ENCODE measurements around the gene HNRNPDL. TPM values are rescaled to one million over a fixed set of nuclear protein-coding genes. Genes with fewer than 3 reads are reported as not detected.
"Not testable (repeated sequence)": the region's sequence is repeated elsewhere in the genome, so short reads cannot be mapped to it uniquely, and the experiment has no call there.

The HNRNPDL gene
- 100 to 1,000 TPM; 331 TPM for total RNA-seq

- H3K4me3 Mint-ChIP-seq: peak within 1 kb of the TSS; percentile 99
- ChIA-PET POLR2A (interaction anchor here (1.2 to 4.0 kb wide), 11 partner anchors 11 to 70 kb away, joined by 3 to 120 read pairs (median 6); partner anchors contain the start of gene HNRNPD), CTCF (interaction anchor here (0.6 to 2.7 kb wide), 8 partner anchors 9 to 1915 kb away, joined by 3 to 12 read pairs (median 5); partner anchors contain the start of gene COPS4)
- no peaks in the 10 kb centered on the region for H3K9me3 Mint-ChIP-seq (ENCODE audit: insufficient read depth)
- peak; percentile 97 for DNase-seq
- no peaks in the 10 kb centered on the region for H3K27me3 Mint-ChIP-seq (ENCODE audit: low read depth)
- H3K4me1 Mint-ChIP-seq (ENCODE audit: low read depth): peaks cover 51% of the 10 kb centered on the region
- ATAC-seq: peak; percentile 78
- peak within 1 kb of the TSS; percentile 99 for H3K27ac Mint-ChIP-seq
- H3K36me3 Mint-ChIP-seq (ENCODE audit: low read depth): peaks cover 71% of the 10 kb centered on the region
Measured at GRCh38 chr4:82430193-82430963, at the start of gene HNRNPDL, which contains the start of gene ENOPH1. TSS of gene HNRNPDL (minus strand) at chr4:82430462. CDS start at chr4:82429690, 772 bp downstream. TSS of gene ENOPH1 (plus strand) at chr4:82430590. CDS start at chr4:82430830, 240 bp downstream.

GRCh38 chr4:82479562-82479961 lies 49.3 kb upstream of the HNRNPDL start:
- H3K27ac Mint-ChIP-seq: no peak overlapping the region

GRCh38 chr4:82477469-82477868 lies 47.2 kb upstream of the HNRNPDL start:
- H3K27me3 Mint-ChIP-seq (ENCODE audit: low read depth); H3K27ac Mint-ChIP-seq; CTCF ChIA-PET; POLR2A ChIA-PET; DNase-seq; ATAC-seq; H3K9me3 Mint-ChIP-seq (ENCODE audit: insufficient read depth); H3K4me1 Mint-ChIP-seq (ENCODE audit: low read depth); H3K4me3 Mint-ChIP-seq: not testable (repeated sequence)
- peaks cover 13% of the 10 kb centered on the region for H3K36me3 Mint-ChIP-seq (ENCODE audit: low read depth)

More at GRCh38 chr4:82479562-82479961, 49.3 kb upstream of the HNRNPDL start:
- H3K9me3 Mint-ChIP-seq (ENCODE audit: insufficient read depth): no peaks in the 10 kb centered on the region
- H3K4me3 Mint-ChIP-seq: no peak overlapping the region
- POLR2A ChIA-PET: no interaction called here
- no peaks in the 10 kb centered on the region for H3K4me1 Mint-ChIP-seq (ENCODE audit: low read depth)
- ATAC-seq (no peak), DNase-seq (no peak)
- peaks cover 4% of the 10 kb centered on the region for H3K36me3 Mint-ChIP-seq (ENCODE audit: low read depth)
- H3K27me3 Mint-ChIP-seq (ENCODE audit: low read depth): no peaks in the 10 kb centered on the region
- CTCF ChIA-PET: interaction anchor here (1.0 to 1.6 kb wide), 2 partner anchors 17 to 259 kb away, joined by 3 to 4 read pairs; no protein-coding TSS in a partner anchor

GRCh38 chr4:82475931-82476330 lies 45.7 kb upstream of the HNRNPDL start:
- H3K9me3 Mint-ChIP-seq (ENCODE audit: insufficient read depth); DNase-seq; H3K27me3 Mint-ChIP-seq (ENCODE audit: low read depth); H3K4me1 Mint-ChIP-seq (ENCODE audit: low read depth); H3K4me3 Mint-ChIP-seq; CTCF ChIA-PET; H3K27ac Mint-ChIP-seq; ATAC-seq: not testable (repeated sequence)
- H3K36me3 Mint-ChIP-seq (ENCODE audit: low read depth): peaks cover 12% of the 10 kb centered on the region
- POLR2A ChIA-PET: interaction anchor here (1.0 kb wide), 1 partner anchor 47 kb away, joined by 3 read pairs; no protein-coding TSS in a partner anchor

- Mint-ChIP-seq H3K27ac (no peak overlapping the region), H3K4me3 (no peak overlapping the region), H3K4me1 (ENCODE audit: low read depth) (no peaks in the 10 kb centered on the region), H3K9me3 (ENCODE audit: insufficient read depth) (no peaks in the 10 kb centered on the region), H3K27me3 (ENCODE audit: low read depth) (no peaks in the 10 kb centered on the region), H3K36me3 (ENCODE audit: low read depth) (peaks cover 9% of the 10 kb centered on the region)
- no peak for DNase-seq
- ATAC-seq: no peak
- ChIA-PET POLR2A (no interaction called here), CTCF (no interaction called here)
Measured at GRCh38 chr4:82473621-82474164, 43.4 kb upstream of the HNRNPDL start.

GRCh38 chr4:82473080-82473479 lies 42.8 kb upstream of the HNRNPDL start:
- POLR2A ChIA-PET; H3K27me3 Mint-ChIP-seq (ENCODE audit: low read depth); H3K4me3 Mint-ChIP-seq; H3K9me3 Mint-ChIP-seq (ENCODE audit: insufficient read depth); CTCF ChIA-PET; ATAC-seq; H3K4me1 Mint-ChIP-seq (ENCODE audit: low read depth); H3K27ac Mint-ChIP-seq; DNase-seq: not testable (repeated sequence)
- H3K36me3 Mint-ChIP-seq (ENCODE audit: low read depth): peaks cover 11% of the 10 kb centered on the region

GRCh38 chr4:82469791-82470345 lies 39.6 kb upstream of the HNRNPDL start:
- ATAC-seq: peak; percentile 36
- POLR2A ChIA-PET: no interaction called here
- no peaks in the 10 kb centered on the region for H3K4me1 Mint-ChIP-seq (ENCODE audit: low read depth)
- H3K4me3 Mint-ChIP-seq: no peak overlapping the region
- DNase-seq: no peak
- CTCF ChIA-PET: no interaction called here
- H3K27ac Mint-ChIP-seq: no peak overlapping the region
- H3K36me3 Mint-ChIP-seq (ENCODE audit: low read depth): peaks cover 15% of the 10 kb centered on the region
- no peaks in the 10 kb centered on the region for H3K27me3 Mint-ChIP-seq (ENCODE audit: low read depth)
- H3K9me3 Mint-ChIP-seq (ENCODE audit: insufficient read depth): no peaks in the 10 kb centered on the region

GRCh38 chr4:82467471-82467870 lies 37.2 kb upstream of the HNRNPDL start:
- Mint-ChIP-seq H3K9me3 (ENCODE audit: insufficient read depth) (no peaks in the 10 kb centered on the region), H3K27ac (no peak overlapping the region), H3K4me1 (ENCODE audit: low read depth) (no peaks in the 10 kb centered on the region), H3K4me3 (no peak overlapping the region), H3K36me3 (ENCODE audit: low read depth) (peaks cover 19% of the 10 kb centered on the region), H3K27me3 (ENCODE audit: low read depth) (no peaks in the 10 kb centered on the region)
- CTCF ChIA-PET: no interaction called here
- no peak for DNase-seq
- POLR2A ChIA-PET: no interaction called here
- ATAC-seq: no peak

GRCh38 chr4:82463221-82463620 lies 33.0 kb upstream of the HNRNPDL start:
- no peak overlapping the region for H3K4me3 Mint-ChIP-seq
- CTCF ChIA-PET: interaction anchor here (1.9 kb wide), 1 partner anchor 271 kb away, joined by 5 read pairs; no protein-coding TSS in a partner anchor
- H3K27me3 Mint-ChIP-seq (ENCODE audit: low read depth): no peaks in the 10 kb centered on the region
- DNase-seq: no peak
- no peak for ATAC-seq
- H3K27ac Mint-ChIP-seq: no peak overlapping the region
- POLR2A ChIA-PET: no interaction called here
- peaks cover 43% of the 10 kb centered on the region for H3K36me3 Mint-ChIP-seq (ENCODE audit: low read depth)
- no peaks in the 10 kb centered on the region for H3K9me3 Mint-ChIP-seq (ENCODE audit: insufficient read depth)
- no peaks in the 10 kb centered on the region for H3K4me1 Mint-ChIP-seq (ENCODE audit: low read depth)

GRCh38 chr4:82462415-82462831 lies 32.2 kb upstream of the HNRNPDL start:
- Mint-ChIP-seq H3K27ac (no peak overlapping the region), H3K27me3 (ENCODE audit: low read depth) (no peaks in the 10 kb centered on the region), H3K36me3 (ENCODE audit: low read depth) (peaks cover 49% of the 10 kb centered on the region), H3K4me3 (no peak overlapping the region), H3K9me3 (ENCODE audit: insufficient read depth) (no peaks in the 10 kb centered on the region), H3K4me1 (ENCODE audit: low read depth) (no peaks in the 10 kb centered on the region)
- POLR2A ChIA-PET: interaction anchor here (0.5 to 0.8 kb wide), 2 partner anchors 276 to 430 kb away, joined by 3 read pairs; no protein-coding TSS in a partner anchor
- ATAC-seq: peak; percentile 94
- CTCF ChIA-PET: interaction anchor here (1.1 to 2.0 kb wide), 9 partner anchors 11 to 403 kb away, joined by 3 to 14 read pairs (median 4); no protein-coding TSS in a partner anchor
- peak; percentile 89 for DNase-seq

GRCh38 chr4:82461710-82462109 lies 31.4 kb upstream of the HNRNPDL start:
- Mint-ChIP-seq H3K9me3 (ENCODE audit: insufficient read depth) (no peaks in the 10 kb centered on the region), H3K4me1 (ENCODE audit: low read depth) (no peaks in the 10 kb centered on the region), H3K27ac (no peak overlapping the region), H3K27me3 (ENCODE audit: low read depth) (no peaks in the 10 kb centered on the region), H3K4me3 (no peak overlapping the region), H3K36me3 (ENCODE audit: low read depth) (peaks cover 53% of the 10 kb centered on the region)
- DNase-seq: no peak
- ChIA-PET CTCF (interaction anchor here (0.7 to 2.0 kb wide), 11 partner anchors 7 to 403 kb away, joined by 3 to 14 read pairs (median 4); no protein-coding TSS in a partner anchor), POLR2A (interaction anchor here (0.8 kb wide), 1 partner anchor 276 kb away, joined by 3 read pairs; no protein-coding TSS in a partner anchor)
- ATAC-seq: no peak

Data from activated CD8-positive, alpha-beta T cell treated with anti-CD3 and anti-CD28 coated beads, Interleukin-2, amount 10 ng/mL, durations not matched to agents 7 days and 5 days (primary cell).